Neural cell (in vitro differentiated cells): ENCODE data around the gene FAM110A. TPM values are rescaled to one million over a fixed set of nuclear protein-coding genes. Genes with fewer than 3 reads are reported as not detected.
"Not testable (repeated sequence)": the region's sequence is repeated elsewhere in the genome, so short reads cannot be mapped to it uniquely, and the experiment has no call there.

Experiments
- H2AFZ ChIP-seq: fragments of 200-600, 300-800 bp; sonication (generic), shearing (Covaris generic); 2 replicates; pipeline ENCODE4 v1.6.0; 2014; ENCODE audit warnings: low read depth, mild to moderate bottlenecking, antibody characterized with exemption, low read length, moderate library complexity
- H3F3A ChIP-seq: fragments of 200-600 bp; shearing (Covaris generic); 2 replicates; pipeline ENCODE4 v1.6.1; 2016; ENCODE audit warnings: mild to moderate bottlenecking, moderate library complexity, mixed read lengths, antibody characterized with exemption, low read length; ENCODE audit not compliant: insufficient read depth, poor library complexity, severe bottlenecking
- H3K27ac ChIP-seq: fragments of 200-600, 300-800 bp; sonication (generic), shearing (Covaris generic); 2 replicates; pipeline ENCODE4 v1.5.1; 2014; ENCODE audit warnings: mild to moderate bottlenecking, low read length, moderate library complexity
- H3K27me3 ChIP-seq: fragments of 300-800, 200-600 bp; sonication (generic), shearing (Covaris generic); 2 replicates; pipeline ENCODE4 v1.6.0; 2014; ENCODE audit warnings: mild to moderate bottlenecking, low read depth, low read length, moderate library complexity; ENCODE audit not compliant: insufficient read depth
- H3K36me3 ChIP-seq: fragments of 300-800, 200-600 bp; sonication (generic), shearing (Covaris generic); 2 replicates; pipeline ENCODE4 v1.5.1; 2014; ENCODE audit warnings: mild to moderate bottlenecking, antibody characterized with exemption, low read length, moderate library complexity; ENCODE audit not compliant: insufficient read depth
- H3K4me2 ChIP-seq: fragments of 300-800, 200-600 bp; sonication (generic), shearing (Covaris generic); 2 replicates; pipeline ENCODE4 v1.6.0; 2014; ENCODE audit warnings: mild to moderate bottlenecking, low read length
- H3K4me3 ChIP-seq: fragments of 300-800, 200-600 bp; sonication (generic), shearing (Covaris generic); 2 replicates; pipeline ENCODE4 v1.5.1; 2014; ENCODE audit warnings: mild to moderate bottlenecking, low read length, moderate library complexity
- H3K79me2 ChIP-seq: fragments of 200-600 bp; shearing (Covaris generic); replicated peaks from 2 replicates; pipeline ENCODE4 v1.6.0; 2014; ENCODE audit warnings: mild to moderate bottlenecking, low read length, moderate library complexity; ENCODE audit not compliant: insufficient read depth
- H3K9ac ChIP-seq: fragments of 300-800, 200-600 bp; sonication (generic), shearing (Covaris generic); 2 replicates; pipeline ENCODE4 v1.6.1; 2016; ENCODE audit warnings: mild to moderate bottlenecking, low read length, mixed read lengths
- H3K9me2 ChIP-seq: fragments of 200-600 bp; shearing (Covaris generic); 2 replicates; pipeline ENCODE4 v1.6.1; 2016; ENCODE audit warnings: mild to moderate bottlenecking, low read length, mixed read lengths; ENCODE audit not compliant: insufficient read depth
- H3K9me3 ChIP-seq: fragments of 200-600, 300-800 bp; sonication (generic), shearing (Covaris generic); 2 replicates; pipeline ENCODE4 v1.6.1; 2016; ENCODE audit warnings: mild to moderate bottlenecking, mixed run types, low read length, moderate library complexity, mixed read lengths
- H4K20me1 ChIP-seq: fragments of 200-600 bp; shearing (Covaris generic); 2 replicates; pipeline ENCODE4 v1.6.1; 2016; ENCODE audit warnings: mild to moderate bottlenecking, mixed run types; ENCODE audit not compliant: insufficient read depth
- EP300 ChIP-seq: fragments of 450-650 bp; conservative IDR thresholded peaks from 2 replicates; pipeline ENCODE4 v1.6.1; 2014; ENCODE audit warnings: antibody characterized with exemption, mild to moderate bottlenecking, moderate library complexity; ENCODE audit not compliant: poor library complexity, severe bottlenecking
- EZH2 ChIP-seq: fragments of 200-600, 300-800 bp; shearing (Covaris generic), sonication (generic); IDR thresholded peaks from 2 replicates; pipeline ENCODE4 v1.6.1; 2014; ENCODE audit warnings: antibody characterized with exemption, low read length, borderline replicate concordance, mild to moderate bottlenecking; ENCODE audit not compliant: insufficient read depth, poor library complexity, severe bottlenecking
- MXI1 ChIP-seq: fragments of 450-650 bp; conservative IDR thresholded peaks from 2 replicates; pipeline ENCODE4 v1.6.1; 2014; ENCODE audit warnings: antibody characterized with exemption, mild to moderate bottlenecking; ENCODE audit not compliant: poor library complexity, severe bottlenecking
- POLR2AphosphoS5 ChIP-seq: IDR thresholded peaks from 2 replicates; pipeline ENCODE4 v1.6.1; 2012
- RAD21 ChIP-seq: fragments of 450-650 bp; conservative IDR thresholded peaks from 2 replicates; pipeline ENCODE4 v1.6.1; 2014; ENCODE audit warnings: antibody characterized with exemption, mild to moderate bottlenecking, moderate library complexity
- REST ChIP-seq: IDR thresholded peaks from 2 replicates; pipeline ENCODE4 v1.6.1; 2012; ENCODE audit warnings: borderline replicate concordance
- SMC3 ChIP-seq: fragments of 450-650 bp; conservative IDR thresholded peaks from 2 replicates; pipeline ENCODE4 v1.6.1; 2014; ENCODE audit warnings: antibody characterized with exemption, mild to moderate bottlenecking, moderate library complexity; ENCODE audit not compliant: poor library complexity
- TAF1 ChIP-seq: IDR thresholded peaks from 2 replicates; pipeline ENCODE4 v1.6.1; 2012; ENCODE audit warnings: low read depth
- polyA plus RNA-seq: library from polyadenylated mRNA; depleted of rRNA; stranded (reverse); fragments of >200 nt; gene quantifications from 2 replicates; pipeline ENCODE4 v1.2.3, GENCODE V29; 2014
- TF ChIP-seq, protein P1 (sequence below): fragments of 450-650 bp; IDR thresholded peaks from 2 replicates; pipeline ENCODE4 v1.5.1; 2014; ENCODE audit warnings: antibody characterized with exemption, mild to moderate bottlenecking, moderate library complexity; ENCODE audit not compliant: poor library complexity, severe bottlenecking

FAM110A gene
- polyA plus RNA-seq, 1 donor from 2014 or later = 5.8 TPM

GRCh38 chr20:825710-826421 is 7.6 kb upstream of the FAM110A start:
- no peaks in the 10 kb centered on the region for H3K9me3 ChIP-seq
- H3K4me3 ChIP-seq = no peak overlapping the region
- no peak overlapping the region for H3K27ac ChIP-seq
- no peak overlapping the region for H3K9ac ChIP-seq
- H3K9me2 ChIP-seq = no peaks in the 10 kb centered on the region
- no peak overlapping the region for H2AFZ ChIP-seq
- H4K20me1 ChIP-seq = no peaks in the 10 kb centered on the region
- H3K27me3 ChIP-seq = no peaks in the 10 kb centered on the region
- H3K79me2 ChIP-seq = no peaks in the 10 kb centered on the region
- no peak overlapping the region for H3K4me2 ChIP-seq
- H3F3A ChIP-seq = no peaks in the 10 kb centered on the region
- no peaks in the 10 kb centered on the region for H3K36me3 ChIP-seq
- TF ChIP-seq EP300 = no peak
- no peak for TF ChIP-seq EZH2
- TF ChIP-seq POLR2AphosphoS5 = no peak
- TF ChIP-seq, protein P1, sequence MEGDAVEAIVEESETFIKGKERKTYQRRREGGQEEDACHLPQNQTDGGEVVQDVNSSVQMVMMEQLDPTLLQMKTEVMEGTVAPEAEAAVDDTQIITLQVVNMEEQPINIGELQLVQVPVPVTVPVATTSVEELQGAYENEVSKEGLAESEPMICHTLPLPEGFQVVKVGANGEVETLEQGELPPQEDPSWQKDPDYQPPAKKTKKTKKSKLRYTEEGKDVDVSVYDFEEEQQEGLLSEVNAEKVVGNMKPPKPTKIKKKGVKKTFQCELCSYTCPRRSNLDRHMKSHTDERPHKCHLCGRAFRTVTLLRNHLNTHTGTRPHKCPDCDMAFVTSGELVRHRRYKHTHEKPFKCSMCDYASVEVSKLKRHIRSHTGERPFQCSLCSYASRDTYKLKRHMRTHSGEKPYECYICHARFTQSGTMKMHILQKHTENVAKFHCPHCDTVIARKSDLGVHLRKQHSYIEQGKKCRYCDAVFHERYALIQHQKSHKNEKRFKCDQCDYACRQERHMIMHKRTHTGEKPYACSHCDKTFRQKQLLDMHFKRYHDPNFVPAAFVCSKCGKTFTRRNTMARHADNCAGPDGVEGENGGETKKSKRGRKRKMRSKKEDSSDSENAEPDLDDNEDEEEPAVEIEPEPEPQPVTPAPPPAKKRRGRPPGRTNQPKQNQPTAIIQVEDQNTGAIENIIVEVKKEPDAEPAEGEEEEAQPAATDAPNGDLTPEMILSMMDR = no peak
- no peak for TF ChIP-seq RAD21
- TF ChIP-seq MXI1 = no peak
- no peak for TF ChIP-seq TAF1
- TF ChIP-seq REST = no peak

DNA sequence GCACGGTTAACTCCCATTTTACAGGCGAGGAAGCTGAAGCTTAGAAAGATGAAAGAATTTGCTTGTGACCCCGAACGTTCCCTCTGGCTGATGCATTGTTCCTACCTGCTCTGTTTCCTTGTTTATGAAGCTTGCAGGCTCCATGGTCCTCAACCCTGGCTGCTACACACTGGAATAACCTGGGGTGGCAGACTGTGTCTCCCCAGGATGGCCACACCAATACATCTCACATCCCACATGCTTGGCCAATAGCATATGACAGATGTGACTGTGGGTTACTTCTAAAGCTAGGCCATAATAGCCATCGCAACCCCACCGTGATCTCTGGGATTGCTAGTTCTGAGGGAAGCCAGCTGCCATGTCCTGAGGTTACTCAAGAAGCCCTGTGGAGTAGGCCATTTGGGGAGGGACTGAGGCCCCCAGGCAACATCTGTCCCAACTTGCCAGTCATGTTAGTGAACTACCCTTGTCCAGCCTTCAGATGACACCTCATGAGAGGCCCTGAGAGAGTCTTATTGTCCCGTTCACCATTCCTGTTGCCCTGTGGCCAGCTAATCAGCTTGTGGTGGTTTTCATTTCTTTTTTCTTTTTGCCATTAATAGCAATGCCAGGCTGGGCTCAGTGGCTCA is 6.7 kb upstream of the FAM110A start:
- no peaks in the 10 kb centered on the region for H4K20me1 ChIP-seq
- no peaks in the 10 kb centered on the region for H3K36me3 ChIP-seq
- no peaks in the 10 kb centered on the region for H3F3A ChIP-seq
- H3K9me2 ChIP-seq = no peaks in the 10 kb centered on the region
- H3K4me3 ChIP-seq = no peak overlapping the region
- H3K9me3 ChIP-seq = no peaks in the 10 kb centered on the region
- H2AFZ ChIP-seq = no peak overlapping the region
- H3K9ac ChIP-seq = no peak overlapping the region
- H3K79me2 ChIP-seq = no peaks in the 10 kb centered on the region
- H3K4me2 ChIP-seq = no peak overlapping the region
- H3K27ac ChIP-seq = no peak overlapping the region
- TF ChIP-seq TAF1 = no peak
- no peak for TF ChIP-seq RAD21
- no peak for TF ChIP-seq EP300
- no peak for TF ChIP-seq POLR2AphosphoS5
- no peak for TF ChIP-seq MXI1
- TF ChIP-seq REST = no peak
- no peak for TF ChIP-seq EZH2
- no peak for TF ChIP-seq SMC3
- TF ChIP-seq, protein P1 = no peak
- no peaks in the 10 kb centered on the region for H3K27me3 ChIP-seq

GRCh38 chr20:827981-828380 is 5.5 kb upstream of the FAM110A start:
- H3K4me3 ChIP-seq, H3K4me2 ChIP-seq, H3K9me2 ChIP-seq, H3K79me2 ChIP-seq, H3K27me3 ChIP-seq, H2AFZ ChIP-seq, H3K36me3 ChIP-seq, H3K9ac ChIP-seq, H3F3A ChIP-seq, H3K27ac ChIP-seq, H4K20me1 ChIP-seq, H3K9me3 ChIP-seq: not testable (repeated sequence)
